Stimulated activated CD4-positive, alpha-beta T cell treated with anti-CD3 and anti-CD28 coated beads, Interleukin-4, amount 100 ng/mL, for 48 hours (primary cell): ENCODE measurements around the gene SLC39A6.
"Not testable (repeated sequence)": the region's sequence is repeated elsewhere in the genome, so short reads cannot be mapped to it uniquely, and the experiment has no call there.

Source experiments
- DNase-seq, 2 donors: peaks; one replicate each; pipeline ENCODE4 v3.0.0-alpha.2; 2020; ENCODE audit warnings: low read depth in 2 of 2

SLC39A6 gene

GRCh38 chr18:36129300-36130038 is at the start of gene SLC39A6, which contains the start of gene ELP2:
TSS of gene SLC39A6 (minus strand) at chr18:36129340. CDS start at chr18:36127007, 2,333 bp downstream.
TSS of gene ELP2 (plus strand) at chr18:36129899. CDS start at chr18:36129934, 35 bp downstream.
- DNase-seq = peak; percentile 93 to 94

DNA sequence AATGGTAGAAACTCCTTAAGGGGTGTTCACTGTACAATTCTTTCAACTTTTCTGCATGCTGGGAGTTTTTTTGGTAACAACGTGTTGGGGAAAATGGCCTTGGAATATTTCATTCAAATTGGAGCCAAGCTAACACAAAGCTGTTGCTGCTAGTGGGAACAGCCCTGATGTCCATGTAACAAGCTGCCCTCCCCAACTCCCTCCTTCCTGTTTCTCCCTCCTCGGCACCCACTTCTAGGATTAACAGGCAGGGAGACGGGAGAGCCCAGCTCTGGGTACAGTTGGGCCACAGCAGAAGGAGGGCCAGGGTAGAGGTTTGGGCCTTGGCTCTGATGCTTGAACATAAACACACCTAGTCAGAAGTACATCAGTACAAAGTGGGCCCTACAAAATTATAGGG is 48.8 kb upstream of the SLC39A6 start:
- DNase-seq = no peak

GRCh38 chr18:36176711-36177110 is 47.6 kb upstream of the SLC39A6 start:
- DNase-seq = no peak

DNA sequence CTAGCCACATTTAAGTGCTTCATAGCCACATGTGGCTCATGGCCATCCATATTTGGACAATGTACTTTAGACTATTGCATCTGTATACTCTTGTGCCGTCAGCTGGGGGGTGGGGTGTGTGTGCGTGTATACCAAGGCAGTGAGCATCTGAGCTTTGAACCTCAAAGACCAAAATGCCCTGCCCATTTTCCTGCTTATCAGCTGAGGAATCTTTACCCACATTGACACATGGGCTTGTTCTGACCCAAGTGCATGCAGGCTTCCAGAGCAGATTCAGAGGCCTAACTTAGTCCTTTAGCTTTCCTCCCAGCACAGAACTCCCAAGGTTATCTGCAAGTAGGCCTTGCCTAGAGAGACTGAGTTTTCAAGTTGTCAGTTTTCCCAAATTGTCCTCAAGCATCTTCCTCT is 47.0 kb upstream of the SLC39A6 start:
- DNase-seq = no peak

DNA sequence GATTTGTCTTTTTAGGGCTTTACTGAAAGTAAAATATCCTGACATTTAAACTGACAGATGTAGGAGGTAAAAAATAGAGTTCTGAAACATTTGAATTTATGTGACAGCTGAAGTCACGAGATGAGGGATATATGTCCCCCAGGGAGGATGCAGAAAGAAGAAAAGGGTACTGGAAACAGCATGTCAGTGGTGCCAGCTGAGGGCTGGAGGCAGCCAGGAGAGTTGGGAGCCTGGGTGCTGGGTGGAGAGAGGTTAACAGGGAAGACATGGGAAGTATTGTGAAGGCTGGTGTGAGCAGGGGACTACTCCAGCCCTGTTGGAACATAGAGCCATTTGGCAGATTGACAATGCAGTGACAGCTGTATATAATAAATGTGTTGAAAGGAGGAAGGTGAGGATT is 46.3 kb upstream of the SLC39A6 start:
- no peak for DNase-seq

GRCh38 chr18:36169938-36170337 is 40.8 kb upstream of the SLC39A6 start:
- no peak for DNase-seq

- DNase-seq = not testable (repeated sequence)
Measured at GRCh38 chr18:36168296-36168695, 39.2 kb upstream of the SLC39A6 start.

DNA sequence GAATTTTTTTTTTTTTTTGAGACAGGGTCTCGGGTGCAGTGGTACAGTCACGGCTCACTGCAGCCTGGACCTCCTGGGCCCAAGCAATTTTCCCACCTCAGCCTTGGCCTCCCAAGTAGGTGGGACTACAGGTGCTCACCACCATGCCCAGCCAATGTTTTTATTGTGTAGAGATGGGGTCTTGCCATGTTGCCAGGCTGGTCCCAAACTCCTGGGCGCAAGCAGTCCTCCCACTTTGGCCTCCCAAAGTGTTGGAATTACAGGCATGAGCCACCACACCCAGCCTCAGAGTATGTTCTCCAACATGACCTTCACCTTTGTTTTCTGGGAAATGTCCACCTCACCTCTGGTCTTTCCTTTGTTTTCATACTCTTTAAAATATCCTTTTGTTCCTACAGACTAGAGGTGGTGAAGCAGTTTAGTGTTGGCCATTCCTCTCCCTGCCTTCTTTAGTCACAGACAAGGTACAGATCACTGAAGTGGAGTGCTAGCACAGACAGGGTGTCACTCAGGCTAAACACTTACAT is 38.6 kb upstream of the SLC39A6 start:
- DNase-seq = no peak

DNA sequence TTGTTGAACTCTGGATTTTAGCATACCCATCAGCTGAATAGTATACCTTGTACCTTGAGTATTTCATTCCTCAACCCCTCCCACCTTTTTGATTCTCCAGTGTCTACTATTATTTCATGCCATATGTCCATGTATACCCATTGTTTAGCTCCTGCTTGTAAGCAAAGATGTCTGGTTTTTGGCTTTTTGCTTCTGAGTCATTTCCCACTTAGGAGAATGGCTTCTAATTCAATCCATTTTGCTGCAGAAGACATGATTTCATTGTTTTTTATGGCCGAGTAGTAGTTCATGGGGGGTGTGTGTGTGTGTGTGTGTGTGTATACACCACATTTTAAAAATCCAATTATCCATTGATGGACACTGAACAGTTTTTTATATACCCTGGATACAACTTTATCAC is 33.8 kb upstream of the SLC39A6 start:
- no peak for DNase-seq

- no peak for DNase-seq
Measured at GRCh38 chr18:36160959-36161371, 31.8 kb upstream of the SLC39A6 start.

- DNase-seq = no peak
Measured at GRCh38 chr18:36158266-36158867, 29.2 kb upstream of the SLC39A6 start.

GRCh38 chr18:36157441-36157840 is 28.3 kb upstream of the SLC39A6 start:
- DNase-seq = no peak

DNA sequence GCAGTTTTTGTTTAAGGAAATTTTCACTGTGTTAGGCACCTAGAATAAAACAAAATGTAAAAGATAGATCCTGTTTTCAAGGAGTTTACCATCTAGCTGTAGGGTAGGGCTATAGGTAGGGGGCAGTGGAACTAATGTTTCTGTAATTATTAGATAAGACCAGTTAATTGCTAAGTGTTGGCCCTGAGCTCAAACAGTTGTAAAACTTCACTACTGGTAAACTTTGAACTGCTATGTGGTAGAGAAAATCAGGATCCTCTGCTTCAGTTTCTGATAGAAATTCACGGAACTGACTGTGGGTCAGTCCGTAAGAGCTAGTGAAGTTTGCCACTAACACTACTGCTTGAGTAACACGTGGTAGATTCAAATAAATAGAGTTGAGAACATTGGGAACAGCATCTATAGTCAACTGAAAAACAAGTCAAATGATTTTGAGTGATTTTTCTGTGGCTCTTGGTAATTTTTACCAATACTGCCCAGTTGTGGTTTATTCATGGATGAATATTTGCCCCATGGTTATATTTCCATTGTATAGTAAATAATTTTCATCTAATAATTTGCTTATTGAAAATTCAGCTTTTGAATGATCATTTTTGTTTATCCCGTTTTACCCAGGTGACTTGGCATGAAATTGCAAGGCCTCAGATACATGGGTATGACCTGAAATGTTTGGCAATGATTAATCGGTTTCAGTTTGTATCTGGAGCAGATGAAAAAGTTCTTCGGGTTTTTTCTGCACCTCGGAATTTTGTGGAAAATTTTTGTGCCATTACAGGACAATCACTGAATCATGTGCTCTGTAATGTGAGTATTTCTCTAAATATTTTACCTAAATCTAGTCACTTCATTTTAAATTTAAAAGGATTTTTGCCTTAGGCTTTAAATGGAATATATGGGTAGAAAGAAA is 27.0 kb upstream of the SLC39A6 start:
- DNase-seq = no peak

- DNase-seq = no peak
Measured at GRCh38 chr18:36153771-36154170, 24.6 kb upstream of the SLC39A6 start.

- DNase-seq = no peak
Measured at GRCh38 chr18:36153203-36153602, 24.1 kb upstream of the SLC39A6 start.

GRCh38 chr18:36152781-36153180 is 23.6 kb upstream of the SLC39A6 start:
- no peak for DNase-seq

GRCh38 chr18:36149514-36150289 is 20.6 kb upstream of the SLC39A6 start:
- no peak for DNase-seq

DNA sequence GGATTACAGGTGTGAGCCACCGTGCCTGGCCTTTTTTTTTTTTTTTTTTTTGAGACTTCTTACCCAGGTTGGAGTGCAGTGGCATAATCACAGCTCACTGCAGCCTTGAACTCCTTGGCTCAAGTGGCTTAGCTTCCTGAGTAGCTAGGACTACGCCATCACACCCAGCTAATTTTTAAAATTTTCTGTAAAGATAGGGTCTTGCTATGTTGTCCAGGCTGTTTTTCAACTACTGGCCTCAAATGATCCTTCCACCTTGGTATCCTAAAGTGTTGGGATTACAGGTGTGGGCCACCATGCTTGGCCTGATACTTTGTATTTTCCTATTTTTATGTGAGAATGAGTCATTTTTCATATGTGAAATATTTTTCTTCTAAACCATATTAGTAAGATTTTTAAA is 14.3 kb upstream of the SLC39A6 start:
- no peak for DNase-seq

GRCh38 chr18:36142751-36143150 is 13.6 kb upstream of the SLC39A6 start:
- no peak for DNase-seq

DNA sequence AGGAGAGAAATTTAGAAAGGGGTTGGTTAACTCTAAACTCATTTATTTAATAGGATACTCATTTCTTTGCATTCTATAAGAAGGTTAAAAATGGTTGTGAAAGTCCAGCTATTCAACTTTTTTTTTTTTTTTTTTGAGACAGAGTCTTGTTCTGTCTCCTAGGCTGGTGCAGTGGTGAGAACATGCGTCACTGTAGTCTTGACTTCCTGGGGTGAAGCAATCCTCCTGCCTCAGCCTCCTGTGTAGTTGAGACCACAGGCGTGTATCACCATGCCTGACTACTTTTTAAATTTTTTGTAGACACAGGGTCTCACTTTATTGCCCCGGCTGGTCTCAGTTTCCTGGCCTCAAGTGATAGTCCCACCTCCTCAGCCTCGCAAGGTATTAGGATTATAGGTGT is 12.4 kb upstream of the SLC39A6 start:
- no peak for DNase-seq

DNA sequence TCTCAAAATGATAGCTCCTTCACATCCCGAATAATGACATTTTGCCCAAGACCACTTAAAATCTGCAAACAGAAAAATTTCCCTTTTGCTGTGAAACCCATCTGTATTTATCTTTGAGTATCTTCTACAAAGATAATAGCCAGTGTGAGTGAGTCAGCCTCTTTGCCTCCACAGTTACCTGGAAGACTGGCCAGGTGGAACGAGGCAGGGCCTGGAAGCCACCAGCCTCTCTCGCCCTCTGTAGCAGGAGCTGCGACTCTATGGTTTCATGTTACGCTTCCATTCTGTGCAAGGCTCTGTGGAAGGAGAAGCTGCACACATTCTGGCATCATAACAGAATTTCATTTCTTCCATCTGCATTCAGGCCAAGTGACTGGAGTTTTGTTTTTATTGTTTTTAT is 10.1 kb upstream of the SLC39A6 start:
- DNase-seq = no peak
